ENCODE results near the gene MSRB3.
A peak's percentile ranks its signal among the peaks of the same experiment; 100 is the strongest.

GRCh38 chr12:65300679-65301349 lies 22.3 kb downstream of the MSRB3 start:
- TF ChIP-seq CTCF (IDR thresholded peaks at IDR 0.05 in 8 of 11, conservative IDR thresholded peaks at IDR 0.05 in 3 of 11) (peak in 1 of 11 experiments; percentile 18), POLR2A (IDR thresholded peaks at IDR 0.05) (no peak)
